C4-2B (cell line): Measurements from ENCODE around the gene FGF16.

Experiments used
- ZFX ChIP-seq: fragments of 450-650 bp; IDR thresholded peaks from 2 replicates; pipeline ENCODE4 v1.6.1; 2017
- TF ChIP-seq, protein P1 (sequence below): fragments of 450-650 bp; conservative IDR thresholded peaks from 2 replicates; pipeline ENCODE4 v1.5.1; 2017; ENCODE audit warnings: mild to moderate bottlenecking

DNA sequence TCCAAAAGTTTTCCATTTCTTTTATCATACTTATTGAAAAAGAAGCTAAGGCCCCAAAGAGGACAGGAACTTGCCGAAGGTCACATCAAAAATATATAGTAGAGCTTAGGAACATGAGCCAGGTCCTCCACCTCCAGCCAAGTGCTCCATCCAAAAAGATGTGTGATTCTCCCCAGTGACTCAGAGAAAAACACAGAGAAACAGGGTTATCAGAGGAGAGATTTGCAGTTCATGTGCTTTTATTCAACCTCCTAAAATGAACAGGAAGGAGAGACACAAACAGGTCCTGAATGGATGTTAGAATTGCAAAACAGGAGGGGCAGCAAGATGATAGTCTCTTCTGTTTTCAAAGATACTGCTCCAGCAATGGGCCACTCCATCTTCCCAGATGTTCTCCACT lies 19.6 kb upstream of the FGF16 start:
- TF ChIP-seq, protein P1, sequence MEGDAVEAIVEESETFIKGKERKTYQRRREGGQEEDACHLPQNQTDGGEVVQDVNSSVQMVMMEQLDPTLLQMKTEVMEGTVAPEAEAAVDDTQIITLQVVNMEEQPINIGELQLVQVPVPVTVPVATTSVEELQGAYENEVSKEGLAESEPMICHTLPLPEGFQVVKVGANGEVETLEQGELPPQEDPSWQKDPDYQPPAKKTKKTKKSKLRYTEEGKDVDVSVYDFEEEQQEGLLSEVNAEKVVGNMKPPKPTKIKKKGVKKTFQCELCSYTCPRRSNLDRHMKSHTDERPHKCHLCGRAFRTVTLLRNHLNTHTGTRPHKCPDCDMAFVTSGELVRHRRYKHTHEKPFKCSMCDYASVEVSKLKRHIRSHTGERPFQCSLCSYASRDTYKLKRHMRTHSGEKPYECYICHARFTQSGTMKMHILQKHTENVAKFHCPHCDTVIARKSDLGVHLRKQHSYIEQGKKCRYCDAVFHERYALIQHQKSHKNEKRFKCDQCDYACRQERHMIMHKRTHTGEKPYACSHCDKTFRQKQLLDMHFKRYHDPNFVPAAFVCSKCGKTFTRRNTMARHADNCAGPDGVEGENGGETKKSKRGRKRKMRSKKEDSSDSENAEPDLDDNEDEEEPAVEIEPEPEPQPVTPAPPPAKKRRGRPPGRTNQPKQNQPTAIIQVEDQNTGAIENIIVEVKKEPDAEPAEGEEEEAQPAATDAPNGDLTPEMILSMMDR, result no peak
- no peak for TF ChIP-seq ZFX
